HG03378 (cell line): ENCODE results near the gene TENM4.

ENCODE experiments used
- ATAC-seq: cut with Tn5 transposase; IDR thresholded peaks from one replicate; pipeline ENCODE4 v1.9.1; 2021; ENCODE audit warnings: mild to moderate bottlenecking, moderate library complexity; ENCODE audit not compliant: unreplicated experiment

Gene TENM4

GRCh38 chr11:78657968-78658839 lies 782.6 kb downstream of the TENM4 start:
- ATAC-seq, result no peak

GRCh38 chr11:78657441-78657840 lies 783.4 kb downstream of the TENM4 start:
- no peak for ATAC-seq

GRCh38 chr11:78656984-78657383 lies 783.8 kb downstream of the TENM4 start:
- ATAC-seq, result no peak

DNA sequence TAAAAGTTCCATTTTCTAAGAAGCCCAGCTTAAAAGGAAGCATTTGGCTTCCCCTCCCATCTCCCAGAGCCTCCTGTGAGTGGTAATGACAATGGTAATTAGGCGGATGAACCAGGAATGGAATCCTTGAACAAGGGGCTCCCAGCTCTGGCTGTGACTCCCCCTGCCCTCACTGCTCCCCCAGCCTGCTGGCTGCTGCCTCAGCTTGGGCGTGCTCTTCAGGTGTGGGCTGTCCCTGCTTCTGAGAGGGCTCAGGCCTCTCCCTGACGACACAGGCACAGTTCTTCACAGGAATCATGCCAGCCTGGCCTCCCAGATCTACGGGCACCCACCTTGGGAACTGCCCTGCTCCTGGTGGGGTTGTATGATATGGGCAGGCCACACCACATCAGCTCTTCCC lies 784.5 kb downstream of the TENM4 start:
- ATAC-seq, result no peak

DNA sequence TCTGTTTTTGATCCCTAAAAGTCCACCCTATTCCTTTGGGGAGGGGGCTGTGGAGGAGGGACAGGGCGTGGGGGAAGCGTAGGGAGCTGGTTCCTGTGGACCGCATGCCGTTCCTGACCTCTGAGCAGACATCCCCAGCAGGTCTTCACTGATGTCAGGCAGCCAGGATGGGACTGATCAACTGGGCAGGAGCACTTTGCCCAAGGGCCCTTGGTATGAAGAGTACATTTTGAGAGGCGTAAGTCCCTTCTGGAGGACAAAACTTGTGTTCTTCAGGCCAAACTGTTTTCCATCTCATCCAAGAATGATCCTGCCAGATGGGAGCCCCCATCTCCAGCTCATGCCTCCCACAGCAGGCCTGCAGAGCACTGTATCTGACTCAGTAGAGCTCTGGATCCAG lies 785.3 kb downstream of the TENM4 start:
- no peak for ATAC-seq

DNA sequence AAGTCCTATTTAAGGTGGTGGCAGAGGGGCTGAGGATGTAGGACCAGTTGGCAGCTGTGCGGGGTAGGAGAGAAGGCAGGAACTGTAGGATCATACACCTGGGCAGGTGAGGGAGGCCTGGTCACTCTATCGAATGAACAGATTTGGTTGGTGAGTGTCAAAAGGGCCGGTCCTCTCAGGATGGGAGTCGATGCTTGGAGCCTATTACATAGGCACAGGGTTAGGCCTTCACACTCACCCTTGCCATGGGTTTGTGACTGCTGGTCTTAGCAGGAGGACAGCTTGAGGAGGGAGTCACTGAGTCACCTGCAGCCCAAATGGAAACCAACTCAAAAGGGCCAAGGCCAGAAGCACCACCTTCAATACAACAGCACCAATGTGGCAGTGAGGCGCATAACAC lies 786.0 kb downstream of the TENM4 start:
- no peak for ATAC-seq

DNA sequence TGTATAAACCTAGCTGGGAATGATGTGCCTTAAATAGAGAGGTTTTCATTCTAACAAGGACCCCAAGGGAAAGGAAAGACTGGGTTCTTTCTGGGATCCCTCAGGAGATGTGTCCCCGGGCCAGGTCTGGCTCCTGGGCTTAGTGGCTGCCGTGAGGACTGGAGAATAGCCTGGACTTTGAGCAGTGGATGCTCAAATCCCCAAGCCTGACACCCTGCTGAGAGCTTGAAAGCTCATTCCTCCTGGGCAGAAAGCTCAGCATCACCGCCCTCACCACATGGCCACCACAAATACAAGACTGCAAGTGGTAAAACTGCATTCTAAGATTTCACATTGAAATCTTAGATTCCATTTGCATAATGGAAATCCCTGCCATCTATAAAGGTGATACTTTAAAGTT lies 786.8 kb downstream of the TENM4 start:
- ATAC-seq, result no peak

GRCh38 chr11:78653294-78653909 lies 787.4 kb downstream of the TENM4 start:
- no peak for ATAC-seq

DNA sequence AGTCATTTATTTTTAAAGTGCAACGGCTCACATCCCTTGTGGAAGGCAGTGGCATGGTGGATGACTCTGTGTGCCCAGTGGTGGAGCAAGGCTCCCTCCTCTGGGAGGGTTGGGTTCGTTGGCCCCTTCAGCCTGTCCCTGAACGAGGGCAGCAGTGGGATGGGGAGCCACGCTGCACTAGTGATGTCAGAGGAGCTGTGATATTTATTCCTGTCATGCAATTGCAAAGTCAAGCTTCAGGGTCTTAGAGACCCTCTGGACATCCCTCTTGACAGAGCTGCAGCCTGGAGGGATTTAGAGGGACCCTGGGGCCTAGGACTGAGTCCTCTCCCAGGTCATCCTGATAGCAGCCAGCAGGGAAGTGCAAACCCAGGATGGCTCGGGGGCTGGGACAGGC lies 788.0 kb downstream of the TENM4 start:
- no peak for ATAC-seq

GRCh38 chr11:78651923-78652842 lies 788.6 kb downstream of the TENM4 start:
- ATAC-seq, result no peak

- no peak for ATAC-seq
These were observed 789.6 kb downstream of the TENM4 start for GRCh38 chr11:78651136-78651775.

- no peak for ATAC-seq
These were observed 791.2 kb downstream of the TENM4 start for GRCh38 chr11:78649361-78650215.

GRCh38 chr11:78647986-78648875 lies 792.6 kb downstream of the TENM4 start:
- ATAC-seq, result no peak

GRCh38 chr11:78647266-78647915 lies 793.4 kb downstream of the TENM4 start:
- no peak for ATAC-seq

DNA sequence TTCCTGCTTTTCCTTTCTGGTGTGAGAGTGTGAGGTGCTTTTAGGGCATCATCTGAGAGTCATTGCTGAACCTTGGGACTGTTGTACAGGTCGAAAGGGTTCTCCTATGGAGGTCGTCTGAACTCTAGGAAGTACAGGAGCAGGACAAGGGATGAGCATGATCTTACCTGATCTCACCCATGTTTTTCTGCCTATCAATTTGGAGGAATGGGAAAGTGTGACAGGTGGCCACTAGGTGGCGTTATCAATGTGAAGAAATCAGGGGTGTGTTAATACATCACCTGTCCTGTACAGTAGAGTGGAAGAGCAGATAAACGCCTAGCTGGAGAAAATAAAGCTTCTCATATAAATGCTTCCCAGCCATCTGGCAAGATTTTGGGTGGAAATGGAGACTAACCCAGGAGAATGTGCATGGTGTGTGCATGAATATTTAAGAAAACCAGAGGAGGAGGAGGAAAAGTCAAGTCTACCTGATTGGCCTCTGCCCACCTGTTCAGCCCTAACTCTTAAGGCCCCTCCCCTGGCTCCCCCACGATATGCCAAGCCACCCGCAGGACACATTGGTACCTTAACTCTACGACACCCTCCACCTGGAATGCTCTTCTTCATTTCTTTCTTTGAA lies 794.2 kb downstream of the TENM4 start:
- peak; percentile 50 for ATAC-seq

DNA sequence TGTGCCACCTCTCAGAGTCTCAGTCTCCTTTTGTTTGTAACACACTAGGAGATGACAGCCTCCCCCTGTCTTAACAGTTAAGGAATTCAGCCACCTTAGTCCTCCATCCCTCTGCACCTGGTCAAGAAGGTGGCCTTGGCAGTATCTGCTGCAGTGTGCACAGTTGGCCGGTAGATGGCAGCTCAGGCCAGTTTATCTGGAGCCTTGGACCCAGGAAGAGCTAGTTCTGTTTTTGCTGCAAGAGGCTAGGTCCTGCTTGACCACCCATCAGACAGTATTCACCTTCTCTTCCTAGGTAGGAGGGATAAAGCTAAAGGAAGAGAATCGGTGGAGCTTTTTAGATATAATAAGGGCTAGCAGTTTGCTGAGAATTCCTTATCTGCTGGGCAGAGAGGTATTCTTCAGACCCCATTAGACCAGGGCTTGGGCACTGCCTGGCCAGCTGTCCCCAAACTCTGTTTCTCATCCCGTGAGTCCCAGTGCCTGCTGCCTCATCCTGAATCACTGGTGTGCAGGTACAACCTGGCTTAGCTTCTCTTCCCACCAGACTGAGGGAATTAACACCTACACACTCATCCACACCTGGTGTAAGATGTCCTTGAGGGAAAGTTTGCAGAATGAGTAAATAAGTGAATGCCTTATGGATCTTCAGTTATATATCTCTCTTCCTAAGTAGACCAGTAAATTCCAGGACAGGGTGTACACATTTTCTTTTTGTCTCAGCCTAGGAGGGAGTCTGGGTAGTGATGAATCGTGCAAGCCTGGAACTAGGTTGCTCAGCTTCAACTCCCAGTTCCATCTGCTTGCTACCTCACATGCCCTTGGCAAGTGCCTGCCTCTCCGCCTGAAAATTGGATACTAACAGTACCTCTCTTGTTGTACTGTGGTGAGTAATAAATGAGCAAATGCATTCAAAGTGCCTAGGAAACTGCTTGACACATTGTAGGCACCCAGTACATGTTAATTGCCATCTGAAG lies 795.3 kb downstream of the TENM4 start:
- peak; percentile 77 for ATAC-seq

- no peak for ATAC-seq
These were observed 797.2 kb downstream of the TENM4 start for GRCh38 chr11:78643676-78644056.
